Activated naive CD8-positive, alpha-beta T cell treated with anti-CD3 and anti-CD28 coated beads, Interleukin-2, amount 10 ng/mL, durations not matched to agents 7 days and 5 days (primary cell): Measurements from ENCODE around the gene IFNL2. TPM values are rescaled to one million over a fixed set of nuclear protein-coding genes. Genes with fewer than 3 reads are reported as not detected.
A peak's percentile ranks its signal among the peaks of the same experiment; 100 is the strongest.

ENCODE experiments used
- ATAC-seq: fragments of 150-1000 bp; cut with Tn5 transposase; one replicate; pipeline ENCODE4 v1.10.0; 2021; ENCODE audit warnings: low read depth, moderate library complexity
- POLR2A ChIA-PET: fragments of 350-600 bp; sonication (Branson Sonifier 250); formaldehyde crosslinking; loops from one replicate; lab custom pipeline; 2021; ENCODE audit warnings: antibody characterized with exemption; lab: Charles Lee
- DNase-seq: peaks from one replicate; pipeline ENCODE4 v3.0.0; 2021
- H3K27ac Mint-ChIP-seq: one replicate; pipeline ENCODE4 v1.8.0; 2022; ENCODE audit warnings: mild to moderate bottlenecking, mixed read lengths
- H3K27me3 Mint-ChIP-seq: one replicate; pipeline ENCODE4 v1.8.0; 2022; ENCODE audit warnings: mild to moderate bottlenecking, moderate library complexity, mixed read lengths
- H3K36me3 Mint-ChIP-seq: one replicate; pipeline ENCODE4 v1.8.0; 2021; ENCODE audit warnings: mild to moderate bottlenecking, mixed read lengths
- H3K4me1 Mint-ChIP-seq: one replicate; pipeline ENCODE4 v1.8.0; 2021; ENCODE audit warnings: mixed read lengths
- H3K4me3 Mint-ChIP-seq: one replicate; pipeline ENCODE4 v1.8.0; 2022; ENCODE audit warnings: mild to moderate bottlenecking, moderate library complexity, mixed read lengths
- H3K9me3 Mint-ChIP-seq: one replicate; pipeline ENCODE4 v1.8.0; 2021; ENCODE audit warnings: mixed read lengths
- total RNA-seq, 2 experiments: library from RNA; stranded (reverse); gene quantifications; one replicate each; pipeline ENCODE4 v1.2.3, GENCODE V29; 2021

Gene IFNL2
- total RNA-seq, 2 experiments from 2014 or later, result not detected

DNA sequence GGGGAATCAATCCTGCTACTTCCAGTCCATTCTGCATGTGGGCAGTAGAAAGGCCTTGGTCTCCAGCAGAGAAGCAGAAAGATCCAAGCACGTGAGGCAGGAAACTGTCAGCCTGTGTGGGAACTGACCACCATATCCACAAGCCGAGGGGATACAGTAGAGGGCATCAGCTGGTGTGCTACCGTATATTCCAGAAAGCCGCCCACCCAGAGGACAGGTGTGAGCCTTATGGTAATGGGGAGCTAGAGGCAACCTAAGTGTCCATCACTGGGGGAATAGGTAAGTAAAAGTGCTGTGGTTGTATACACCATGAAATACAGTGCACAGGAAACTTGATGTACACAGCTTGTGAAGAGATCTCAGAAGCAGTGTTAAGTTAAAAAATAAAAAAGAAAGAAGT is 25.2 kb downstream of the IFNL2 start:
- POLR2A ChIA-PET, result no interaction called here
- no peak overlapping the region for H3K4me3 Mint-ChIP-seq
- H3K36me3 Mint-ChIP-seq, result peaks cover 5% of the 10 kb centered on the region
- H3K27ac Mint-ChIP-seq, result no peak overlapping the region
- no peaks in the 10 kb centered on the region for H3K9me3 Mint-ChIP-seq
- ATAC-seq, result no peak
- DNase-seq, result no peak
- peaks cover 29% of the 10 kb centered on the region for H3K27me3 Mint-ChIP-seq
- peaks cover 26% of the 10 kb centered on the region for H3K4me1 Mint-ChIP-seq

DNA sequence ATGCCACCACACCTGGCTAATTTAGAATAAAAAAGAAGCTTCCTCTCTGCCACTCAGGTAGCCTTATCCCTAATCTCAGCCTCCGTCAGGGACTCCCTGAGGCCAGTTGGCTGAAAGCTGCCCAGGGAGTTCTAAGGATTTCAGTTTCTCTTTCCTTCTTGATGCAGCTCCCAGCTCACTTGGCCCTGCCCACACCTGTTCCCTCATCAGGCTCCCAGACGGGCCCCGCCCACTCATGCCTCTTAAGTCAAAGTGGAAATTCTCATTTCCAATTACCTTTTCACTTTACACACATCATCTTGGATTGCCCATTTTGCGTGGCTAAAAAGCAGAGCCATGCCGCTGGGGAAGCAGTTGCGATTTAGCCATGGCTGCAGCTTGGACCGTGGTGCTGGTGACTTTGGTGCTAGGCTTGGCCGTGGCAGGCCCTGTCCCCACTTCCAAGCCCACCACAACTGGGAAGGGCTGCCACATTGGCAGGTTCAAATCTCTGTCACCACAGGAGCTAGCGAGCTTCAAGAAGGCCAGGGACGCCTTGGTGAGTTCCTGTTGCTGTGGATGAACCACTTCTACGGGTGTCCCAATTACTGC is 28.0 kb downstream of the IFNL2 start, which contains the start of gene IFNL1:
Gene IFNL1 (plus strand): TSS at position 353 of the 591 bp plus-strand sequence. CDS start 15 bp downstream, at position 368.
- POLR2A ChIA-PET, result interaction anchor here (0.6 kb wide), 1 partner anchor 16 kb away, joined by 4 read pairs; no protein-coding TSS in a partner anchor
- Mint-ChIP-seq H3K27ac (peak within 1 kb of the TSS; percentile 68), H3K4me1 (peaks cover 41% of the 10 kb centered on the region), H3K36me3 (peaks cover 5% of the 10 kb centered on the region), H3K27me3 (peaks cover 9% of the 10 kb centered on the region), H3K4me3 (peak within 1 kb of the TSS; percentile 6), H3K9me3 (no peaks in the 10 kb centered on the region)
- no peak for DNase-seq
- ATAC-seq, result no peak

- Mint-ChIP-seq H3K36me3 (peaks cover 5% of the 10 kb centered on the region), H3K27me3 (peaks cover 9% of the 10 kb centered on the region), H3K27ac (peak overlapping the region; percentile 68), H3K4me1 (peaks cover 41% of the 10 kb centered on the region), H3K4me3 (peak overlapping the region; percentile 6), H3K9me3 (no peaks in the 10 kb centered on the region)
- POLR2A ChIA-PET, result interaction anchor here (0.6 to 2.1 kb wide), 2 partner anchors 14 to 45 kb away, joined by 3 to 7 read pairs; no protein-coding TSS in a partner anchor
- ATAC-seq (no peak), DNase-seq (no peak)
These were observed 28.7 kb downstream of the IFNL2 start for GRCh38 chr19:39296906-39297305.

GRCh38 chr19:39297931-39298634 is 29.9 kb downstream of the IFNL2 start:
- peaks cover 5% of the 10 kb centered on the region for H3K36me3 Mint-ChIP-seq
- H3K27me3 Mint-ChIP-seq, result peaks cover 5% of the 10 kb centered on the region
- H3K9me3 Mint-ChIP-seq, result no peaks in the 10 kb centered on the region
- ATAC-seq (peak; percentile 96), DNase-seq (peak; percentile 90)
- H3K4me3 Mint-ChIP-seq, result peak overlapping the region; percentile 75
- POLR2A ChIA-PET, result interaction anchor here (1.8 to 2.1 kb wide), 2 partner anchors 12 to 38 kb away, joined by 4 to 7 read pairs; partner anchors contain the start of gene GMFG
- peak overlapping the region; percentile 84 for H3K27ac Mint-ChIP-seq
- H3K4me1 Mint-ChIP-seq, result peaks cover 42% of the 10 kb centered on the region

GRCh38 chr19:39299404-39299803 is 31.2 kb downstream of the IFNL2 start:
- H3K27me3 Mint-ChIP-seq, result peaks cover 7% of the 10 kb centered on the region
- peak overlapping the region; percentile 71 for H3K27ac Mint-ChIP-seq
- H3K36me3 Mint-ChIP-seq, result peaks cover 5% of the 10 kb centered on the region
- POLR2A ChIA-PET, result interaction anchor here (0.7 to 1.7 kb wide), 4 partner anchors 13 to 43 kb away, joined by 3 to 5 read pairs (median 4); partner anchors contain the start of genes GMFG, LRFN1 and SAMD4B
- H3K4me3 Mint-ChIP-seq, result peak overlapping the region; percentile 52
- H3K4me1 Mint-ChIP-seq, result peaks cover 38% of the 10 kb centered on the region
- ATAC-seq, result peak; percentile 19
- no peaks in the 10 kb centered on the region for H3K9me3 Mint-ChIP-seq
- DNase-seq, result no peak

DNA sequence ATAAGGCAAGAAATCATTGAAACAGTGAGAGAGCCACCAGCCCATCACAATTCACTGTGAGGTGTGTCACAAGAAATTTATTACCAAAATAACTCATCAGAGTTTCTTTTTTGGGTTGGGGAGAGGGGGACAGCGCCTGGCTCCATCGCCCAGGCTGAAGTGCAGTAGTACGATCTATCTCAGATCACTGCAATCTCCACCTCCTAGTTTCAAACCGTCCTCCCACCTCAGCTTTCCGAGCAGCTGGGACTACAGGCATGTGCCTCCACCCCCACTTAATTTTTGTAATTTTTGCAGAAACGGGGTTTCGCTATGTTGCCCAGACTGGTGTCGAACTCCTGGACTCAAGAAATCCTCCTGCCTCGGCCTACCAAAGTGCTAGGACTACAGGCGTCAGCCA is 31.6 kb downstream of the IFNL2 start:
- Mint-ChIP-seq H3K27ac (peak overlapping the region; percentile 71), H3K4me1 (peaks cover 37% of the 10 kb centered on the region), H3K27me3 (peaks cover 7% of the 10 kb centered on the region), H3K4me3 (peak overlapping the region; percentile 52), H3K36me3 (peaks cover 5% of the 10 kb centered on the region), H3K9me3 (no peaks in the 10 kb centered on the region)
- no peak for ATAC-seq
- POLR2A ChIA-PET, result interaction anchor here (0.7 to 1.7 kb wide), 4 partner anchors 12 to 42 kb away, joined by 3 to 5 read pairs (median 4); partner anchors contain the start of genes GMFG, LRFN1 and SAMD4B
- no peak for DNase-seq

GRCh38 chr19:39301021-39301420 is 32.8 kb downstream of the IFNL2 start:
- DNase-seq (no peak), ATAC-seq (no peak)
- no peak overlapping the region for H3K4me3 Mint-ChIP-seq
- no peak overlapping the region for H3K27ac Mint-ChIP-seq
- peaks cover 42% of the 10 kb centered on the region for H3K4me1 Mint-ChIP-seq
- peaks cover 15% of the 10 kb centered on the region for H3K27me3 Mint-ChIP-seq
- H3K36me3 Mint-ChIP-seq, result peaks cover 4% of the 10 kb centered on the region
- POLR2A ChIA-PET, result interaction anchor here (0.6 to 1.0 kb wide), 2 partner anchors 10 to 33 kb away, joined by 3 read pairs; no protein-coding TSS in a partner anchor
- no peaks in the 10 kb centered on the region for H3K9me3 Mint-ChIP-seq

- no peak for ATAC-seq
- peaks cover 37% of the 10 kb centered on the region for H3K4me1 Mint-ChIP-seq
- H3K27ac Mint-ChIP-seq, result no peak overlapping the region
- no peak for DNase-seq
- H3K9me3 Mint-ChIP-seq, result no peaks in the 10 kb centered on the region
- peaks cover 3% of the 10 kb centered on the region for H3K36me3 Mint-ChIP-seq
- no peak overlapping the region for H3K4me3 Mint-ChIP-seq
- peaks cover 15% of the 10 kb centered on the region for H3K27me3 Mint-ChIP-seq
- POLR2A ChIA-PET, result interaction anchor here (0.6 to 1.0 kb wide), 2 partner anchors 10 to 33 kb away, joined by 3 read pairs; no protein-coding TSS in a partner anchor
These were observed 33.4 kb downstream of the IFNL2 start for GRCh38 chr19:39301562-39301961.

DNA sequence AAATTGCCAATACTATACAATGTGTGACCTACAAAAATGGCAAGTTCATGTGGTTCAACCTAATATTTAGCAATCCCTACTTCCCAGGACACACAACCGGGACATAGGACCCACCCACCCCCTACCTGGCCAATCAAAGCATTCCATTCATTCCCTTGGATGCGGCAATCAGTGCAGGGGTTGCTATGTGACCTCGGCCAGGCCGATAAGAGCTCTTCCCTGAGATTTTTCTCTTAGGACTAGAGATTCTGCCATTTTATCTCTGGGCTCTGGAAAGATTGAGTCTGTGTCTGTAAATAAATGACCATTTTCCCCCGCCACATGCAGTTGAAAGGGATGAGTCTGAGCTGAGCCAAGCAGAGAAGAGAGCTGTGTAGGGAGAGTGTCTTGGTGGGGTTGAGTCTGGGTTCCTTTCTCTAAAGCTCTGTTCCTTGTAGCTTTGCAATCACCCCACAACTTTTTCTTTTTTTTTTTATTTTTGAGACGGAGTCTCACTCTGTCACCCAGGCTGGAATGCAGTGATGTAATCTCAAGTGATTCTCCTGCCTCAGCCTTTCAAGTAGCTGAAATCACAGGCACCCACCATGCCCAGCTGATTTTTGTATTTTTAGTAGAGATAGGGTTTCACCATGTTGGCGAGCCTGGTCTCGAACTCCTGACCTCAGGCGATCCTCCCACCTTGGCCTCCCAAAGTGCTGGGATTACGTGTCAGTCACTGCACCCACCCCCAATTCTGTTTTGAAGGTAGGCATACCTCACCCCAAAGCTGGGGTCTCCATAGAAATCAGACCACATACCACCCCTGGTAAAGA is 35.4 kb downstream of the IFNL2 start:
- no peak for DNase-seq
- Mint-ChIP-seq H3K4me1 (peaks cover 20% of the 10 kb centered on the region), H3K4me3 (no peak overlapping the region), H3K27ac (no peak overlapping the region), H3K27me3 (peaks cover 13% of the 10 kb centered on the region), H3K9me3 (no peaks in the 10 kb centered on the region), H3K36me3 (peaks cover 4% of the 10 kb centered on the region)
- POLR2A ChIA-PET, result no interaction called here
- no peak for ATAC-seq

DNA sequence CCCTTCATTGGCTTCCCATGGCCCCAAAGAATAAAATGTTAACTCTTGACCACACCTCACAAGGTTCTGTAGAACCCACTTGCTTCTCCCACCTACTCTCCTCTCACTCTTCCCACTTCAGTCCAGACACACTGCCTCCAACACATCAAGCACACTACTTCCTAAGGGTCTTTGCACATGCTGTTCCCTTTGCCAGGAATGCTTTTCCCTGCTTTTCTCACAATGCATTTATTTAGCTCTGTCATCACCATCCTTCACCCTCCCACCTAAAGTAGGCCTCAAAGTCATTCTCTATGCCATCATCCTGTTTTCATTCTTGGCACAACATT is 36.0 kb downstream of the IFNL2 start:
- Mint-ChIP-seq H3K4me3 (no peak overlapping the region), H3K27me3 (peaks cover 13% of the 10 kb centered on the region), H3K9me3 (no peaks in the 10 kb centered on the region), H3K36me3 (peaks cover 7% of the 10 kb centered on the region), H3K27ac (peak overlapping the region; percentile 65), H3K4me1 (peaks cover 17% of the 10 kb centered on the region)
- ATAC-seq (no peak), DNase-seq (no peak)
- POLR2A ChIA-PET, result no interaction called here

DNA sequence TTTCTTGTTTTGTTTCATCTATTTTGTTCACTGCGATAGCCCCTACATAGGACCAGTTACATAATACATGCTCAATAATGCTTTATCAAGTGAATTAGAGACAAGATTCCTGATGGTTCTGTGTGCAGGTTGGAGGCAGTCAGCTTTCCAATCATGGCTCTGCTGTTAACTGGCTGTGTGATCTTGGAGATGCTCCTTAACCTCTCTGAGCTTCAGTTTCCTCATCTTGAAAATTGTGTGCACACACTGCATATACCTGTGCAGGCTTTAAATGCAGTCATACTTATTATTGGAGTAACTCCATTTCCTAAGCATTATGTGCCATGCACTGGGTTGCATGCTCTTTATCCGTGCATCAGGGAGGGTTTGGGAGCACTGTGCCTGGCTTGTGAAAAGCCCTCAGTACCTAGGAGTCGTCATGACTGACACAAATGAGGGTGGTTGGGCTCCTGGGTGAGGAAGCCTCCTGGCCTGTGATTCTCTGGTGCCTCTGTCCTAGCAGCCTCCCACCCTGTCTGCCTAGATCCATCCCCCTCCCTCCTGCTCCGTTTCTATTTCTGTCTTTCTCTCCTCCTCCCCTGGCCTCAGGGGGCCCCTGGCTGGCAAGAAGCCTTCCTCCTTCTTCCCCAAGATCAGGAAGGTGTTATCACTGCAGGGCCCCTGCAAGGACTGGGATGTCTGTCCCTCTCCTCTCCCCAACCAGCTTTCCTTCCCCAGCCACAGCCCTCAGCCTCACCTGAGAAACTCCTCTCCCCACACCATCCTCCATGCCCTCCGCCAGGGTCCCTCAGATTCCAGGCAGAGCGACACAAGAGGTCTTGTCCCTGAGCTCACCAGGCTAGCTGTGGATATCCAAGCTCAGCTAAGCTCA is 36.7 kb downstream of the IFNL2 start:
- no peak for ATAC-seq
- POLR2A ChIA-PET, result no interaction called here

GRCh38 chr19:39306075-39306474 is 37.9 kb downstream of the IFNL2 start:
- POLR2A ChIA-PET, result interaction anchor here (0.8 kb wide), 1 partner anchor 36 kb away, joined by 3 read pairs; the partner anchor contains the start of gene SAMD4B
- H3K36me3 Mint-ChIP-seq, result peaks cover 15% of the 10 kb centered on the region
- H3K4me1 Mint-ChIP-seq, result peaks cover 13% of the 10 kb centered on the region
- no peak overlapping the region for H3K4me3 Mint-ChIP-seq
- ATAC-seq, result no peak
- H3K9me3 Mint-ChIP-seq, result no peaks in the 10 kb centered on the region
- H3K27me3 Mint-ChIP-seq, result peaks cover 13% of the 10 kb centered on the region
- no peak overlapping the region for H3K27ac Mint-ChIP-seq
- DNase-seq, result no peak

More for the DNA sequence above, 36.7 kb downstream of the IFNL2 start:
- H3K27ac Mint-ChIP-seq, result no peak overlapping the region
- H3K36me3 Mint-ChIP-seq, result peaks cover 7% of the 10 kb centered on the region
- no peaks in the 10 kb centered on the region for H3K9me3 Mint-ChIP-seq
- no peak overlapping the region for H3K4me3 Mint-ChIP-seq
- peaks cover 13% of the 10 kb centered on the region for H3K4me1 Mint-ChIP-seq
- no peak for DNase-seq
- H3K27me3 Mint-ChIP-seq, result peaks cover 13% of the 10 kb centered on the region
